Measurements from ENCODE around the gene NFIX.

Gene NFIX

GRCh38 chr19:13012690-13013608 lies 17.7 kb downstream of the NFIX start:
- Histone ChIP-seq H3K9me3 (no peaks in the 10 kb centered on the region), H3K4me3 (ENCODE audit: low read depth in 1 of 2, low read length in 1 of 2) (peak overlapping the region in 1 of 2 experiments; percentile 2), H3K4me1 (ENCODE audit: control insufficient read depth in 1 of 2, insufficient read depth in 1 of 2, low read depth in 1 of 2, low read length in 1 of 2) (peaks cover 5 to 26% of the 10 kb centered on the region in 2 experiments), H3K27ac (no peak overlapping the region), H3K36me3 (no peaks in the 10 kb centered on the region), H3K27me3 (peaks cover 99% of the 10 kb centered on the region)
- TF ChIP-seq, protein P1, sequence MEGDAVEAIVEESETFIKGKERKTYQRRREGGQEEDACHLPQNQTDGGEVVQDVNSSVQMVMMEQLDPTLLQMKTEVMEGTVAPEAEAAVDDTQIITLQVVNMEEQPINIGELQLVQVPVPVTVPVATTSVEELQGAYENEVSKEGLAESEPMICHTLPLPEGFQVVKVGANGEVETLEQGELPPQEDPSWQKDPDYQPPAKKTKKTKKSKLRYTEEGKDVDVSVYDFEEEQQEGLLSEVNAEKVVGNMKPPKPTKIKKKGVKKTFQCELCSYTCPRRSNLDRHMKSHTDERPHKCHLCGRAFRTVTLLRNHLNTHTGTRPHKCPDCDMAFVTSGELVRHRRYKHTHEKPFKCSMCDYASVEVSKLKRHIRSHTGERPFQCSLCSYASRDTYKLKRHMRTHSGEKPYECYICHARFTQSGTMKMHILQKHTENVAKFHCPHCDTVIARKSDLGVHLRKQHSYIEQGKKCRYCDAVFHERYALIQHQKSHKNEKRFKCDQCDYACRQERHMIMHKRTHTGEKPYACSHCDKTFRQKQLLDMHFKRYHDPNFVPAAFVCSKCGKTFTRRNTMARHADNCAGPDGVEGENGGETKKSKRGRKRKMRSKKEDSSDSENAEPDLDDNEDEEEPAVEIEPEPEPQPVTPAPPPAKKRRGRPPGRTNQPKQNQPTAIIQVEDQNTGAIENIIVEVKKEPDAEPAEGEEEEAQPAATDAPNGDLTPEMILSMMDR (IDR thresholded peaks at IDR 0.05): no peak

DNA sequence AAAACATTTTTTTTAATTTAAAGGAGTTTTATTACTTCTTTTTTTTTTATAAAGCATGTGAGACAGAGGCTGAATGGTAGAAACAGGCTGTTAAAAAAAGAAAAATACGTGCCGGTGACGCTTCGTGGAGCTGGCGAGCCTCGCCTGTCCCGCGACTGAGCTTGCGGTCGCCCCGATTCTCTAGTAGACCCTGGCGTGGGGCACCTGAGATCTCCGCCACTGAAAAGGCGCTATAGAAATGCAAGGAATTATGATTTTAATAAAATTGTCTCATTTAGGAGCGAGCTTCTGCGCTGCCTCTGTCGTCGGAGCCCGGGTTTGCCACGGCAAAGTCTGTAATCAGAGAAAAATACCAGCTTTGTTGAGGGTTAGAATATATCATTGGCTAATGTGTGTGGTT lies 18.4 kb downstream of the NFIX start:
- TF ChIP-seq, protein P1 (IDR thresholded peaks at IDR 0.05): no peak
- Histone ChIP-seq H3K27me3 (peaks cover 100% of the 10 kb centered on the region), H3K4me3 (ENCODE audit: low read depth in 1 of 2, low read length in 1 of 2) (peak overlapping the region in 1 of 2 experiments; percentile 2), H3K36me3 (no peaks in the 10 kb centered on the region), H3K27ac (no peak overlapping the region), H3K4me1 (ENCODE audit: control insufficient read depth in 1 of 2, insufficient read depth in 1 of 2, low read depth in 1 of 2, low read length in 1 of 2) (peaks cover 5 to 26% of the 10 kb centered on the region in 2 experiments), H3K9me3 (no peaks in the 10 kb centered on the region)

DNA sequence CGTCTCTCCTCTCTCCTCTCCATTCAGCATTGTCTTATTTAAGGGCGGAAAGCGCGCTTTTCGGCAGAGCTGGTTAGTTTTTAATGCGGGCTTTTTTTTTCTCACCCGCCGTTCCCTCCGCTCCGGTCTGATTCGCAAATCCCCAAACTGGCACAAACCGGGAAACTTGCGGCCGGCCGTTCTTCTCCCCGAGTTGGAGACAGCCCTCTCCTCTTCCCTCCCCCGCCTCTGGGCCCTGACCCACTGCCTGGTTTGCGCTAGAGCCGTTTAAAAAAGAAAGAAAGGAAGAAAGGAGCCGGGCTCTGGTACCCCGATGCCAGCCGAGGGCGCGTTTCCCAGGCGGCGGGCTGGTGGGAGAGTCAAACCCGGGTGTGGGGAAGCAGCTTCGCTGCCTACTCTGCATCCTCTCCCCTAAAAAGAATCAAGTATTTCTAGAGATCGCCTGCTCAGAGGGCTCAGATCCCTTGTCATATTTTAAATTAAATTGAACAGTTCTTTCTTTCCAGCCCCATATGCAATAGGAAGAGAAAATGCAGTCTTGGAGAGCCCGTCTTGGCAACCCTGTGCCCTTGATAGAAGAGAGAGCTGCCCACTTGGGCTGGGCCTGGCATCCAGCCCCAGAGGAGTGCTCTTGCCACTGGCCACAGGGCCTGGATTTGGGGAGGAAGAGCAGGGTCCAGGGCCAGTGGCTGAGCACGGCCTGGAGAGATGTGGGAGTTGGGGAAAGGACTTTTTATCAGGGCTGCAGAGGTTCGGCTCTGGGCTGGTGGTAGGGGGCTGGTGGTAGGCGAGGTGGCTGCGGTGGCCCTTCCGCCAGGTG lies 19.0 kb downstream of the NFIX start:
- H3K36me3 ChIP-seq: no peaks in the 10 kb centered on the region
- TF ChIP-seq, protein P1 (IDR thresholded peaks at IDR 0.05): no peak
- peak overlapping the region in 1 of 2 experiments; percentile 5 for H3K4me3 ChIP-seq (ENCODE audit: low read depth in 1 of 2, low read length in 1 of 2)
- H3K4me1 ChIP-seq (ENCODE audit: control insufficient read depth in 1 of 2, insufficient read depth in 1 of 2, low read depth in 1 of 2, low read length in 1 of 2): peaks cover 5 to 26% of the 10 kb centered on the region in 2 experiments
- H3K27me3 ChIP-seq: peaks cover 95% of the 10 kb centered on the region
- H3K27ac ChIP-seq: no peak overlapping the region
- H3K9me3 ChIP-seq: no peaks in the 10 kb centered on the region

- peaks cover 5 to 26% of the 10 kb centered on the region in 2 experiments for H3K4me1 ChIP-seq (ENCODE audit: control insufficient read depth in 1 of 2, insufficient read depth in 1 of 2, low read depth in 1 of 2, low read length in 1 of 2)
- peaks cover 90% of the 10 kb centered on the region for H3K27me3 ChIP-seq
- H3K4me3 ChIP-seq (ENCODE audit: low read depth in 1 of 2, low read length in 1 of 2): no peak overlapping the region
- H3K36me3 ChIP-seq: no peaks in the 10 kb centered on the region
- no peak overlapping the region for H3K27ac ChIP-seq
- H3K9me3 ChIP-seq: no peaks in the 10 kb centered on the region
- TF ChIP-seq, protein P1 (IDR thresholded peaks at IDR 0.05): no peak
Measured at GRCh38 chr19:13014921-13015280, 19.6 kb downstream of the NFIX start.

DNA sequence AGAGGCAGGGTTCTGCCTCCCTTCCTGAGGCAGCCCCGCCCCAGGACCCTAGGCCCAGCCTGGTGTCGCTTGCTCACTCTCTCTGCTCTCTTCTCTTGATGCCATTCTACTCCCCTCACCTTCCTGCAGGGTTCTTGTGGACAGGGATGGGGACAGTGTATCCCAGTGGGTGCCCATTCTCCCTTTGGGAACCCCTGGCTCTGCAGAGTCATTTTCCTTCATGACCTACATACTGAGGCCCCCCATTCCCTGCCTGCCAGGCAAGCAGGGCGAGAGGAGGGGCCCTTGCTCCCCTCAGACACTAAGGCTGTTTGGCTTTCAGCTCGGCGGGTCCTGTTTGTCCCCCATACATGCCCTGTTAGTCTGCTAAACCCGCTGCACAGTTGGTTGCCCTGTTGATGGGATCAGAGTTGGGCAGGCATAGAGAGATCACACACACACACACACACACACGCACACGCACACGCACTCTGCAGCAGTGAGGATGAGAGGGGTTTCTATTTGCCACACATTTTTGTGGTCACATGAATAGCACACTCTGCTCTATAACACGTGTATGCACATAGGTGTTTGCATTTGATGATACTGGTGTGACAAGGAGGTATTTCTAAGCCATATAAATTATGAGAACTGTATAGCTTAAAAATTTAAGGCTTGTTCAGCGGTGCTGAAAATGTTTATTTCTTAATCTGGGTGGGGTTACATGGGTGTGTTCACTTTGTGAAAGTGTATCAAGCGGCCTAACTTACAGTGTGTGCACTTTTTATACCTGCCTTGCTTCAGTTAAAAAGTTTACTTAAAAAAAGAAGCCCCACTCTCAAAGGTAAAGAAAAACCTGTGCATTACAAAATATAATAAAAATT lies 20.3 kb downstream of the NFIX start:
- Histone ChIP-seq H3K9me3 (no peaks in the 10 kb centered on the region), H3K4me3 (ENCODE audit: low read depth in 1 of 2, low read length in 1 of 2) (no peak overlapping the region), H3K27ac (no peak overlapping the region), H3K4me1 (ENCODE audit: control insufficient read depth in 1 of 2, insufficient read depth in 1 of 2, low read depth in 1 of 2, low read length in 1 of 2) (peaks cover 5 to 26% of the 10 kb centered on the region in 2 experiments), H3K36me3 (no peaks in the 10 kb centered on the region), H3K27me3 (peaks cover 90% of the 10 kb centered on the region)
- TF ChIP-seq, protein P1 (IDR thresholded peaks at IDR 0.05): no peak
